H9 (cell line): ENCODE results near the gene TTC7B. TPM values are rescaled to one million over a fixed set of nuclear protein-coding genes. Genes with fewer than 3 reads are reported as not detected.

Source experiments
- DNase-seq: peaks from one replicate; pipeline ENCODE4 v3.0.0-alpha.2; 2017
- H2AFZ ChIP-seq: one replicate; pipeline ENCODE4 v1.6.1; 2013; ENCODE audit warnings: mild to moderate bottlenecking, low read length, control low read depth, moderate library complexity
- H2AK5ac ChIP-seq: 2 replicates; pipeline ENCODE4 v1.6.1; 2013; ENCODE audit warnings: low read length, control low read depth, mixed read lengths; ENCODE audit not compliant: insufficient read length
- H2BK120ac ChIP-seq: one replicate; pipeline ENCODE4 v1.6.1; 2013; ENCODE audit warnings: low read depth, mild to moderate bottlenecking, low read length, control low read depth, inconsistent platforms; ENCODE audit not compliant: poor library complexity, severe bottlenecking
- H2BK12ac ChIP-seq: 2 replicates; pipeline ENCODE4 v1.6.1; 2013; ENCODE audit warnings: low read length, control low read depth, mixed read lengths, low read depth; ENCODE audit not compliant: insufficient read length
- H2BK15ac ChIP-seq: 2 replicates; pipeline ENCODE4 v1.6.1; 2013; ENCODE audit warnings: low read depth, low read length, control low read depth
- H2BK20ac ChIP-seq: one replicate; pipeline ENCODE4 v1.6.1; 2013; ENCODE audit warnings: low read depth, mild to moderate bottlenecking, low read length, control low read depth, inconsistent platforms; ENCODE audit not compliant: poor library complexity, severe bottlenecking
- H2BK5ac ChIP-seq: 2 replicates; pipeline ENCODE4 v1.6.1; 2013; ENCODE audit warnings: low read length, control low read depth, mixed read lengths; ENCODE audit not compliant: insufficient read length
- H3K14ac ChIP-seq: 2 replicates; pipeline ENCODE4 v1.6.1; 2013; ENCODE audit warnings: low read length, control low read depth; ENCODE audit not compliant: insufficient read depth
- H3K18ac ChIP-seq: 2 replicates; pipeline ENCODE4 v1.6.1; 2013; ENCODE audit warnings: low read depth, mild to moderate bottlenecking, mixed read lengths, low read length, control low read depth; ENCODE audit not compliant: insufficient read length
- H3K23ac ChIP-seq: 2 replicates; pipeline ENCODE4 v1.6.1; 2013; ENCODE audit warnings: low read length, control low read depth, mixed read lengths, low read depth; ENCODE audit not compliant: insufficient read length
- H3K23me2 ChIP-seq: 2 replicates; pipeline ENCODE4 v1.6.1; 2013; ENCODE audit warnings: low read depth, mild to moderate bottlenecking, mixed read lengths, low read length, control low read depth; ENCODE audit not compliant: insufficient read length, poor library complexity, severe bottlenecking
- H3K27ac ChIP-seq: 2 replicates; pipeline ENCODE4 v1.5.1; 2013; ENCODE audit warnings: low read length, control low read depth, mixed read lengths, low read depth; ENCODE audit not compliant: insufficient read length
- H3K27me3 ChIP-seq: 2 replicates; pipeline ENCODE4 v1.6.1; 2013; ENCODE audit warnings: low read length, control low read depth, inconsistent platforms; ENCODE audit not compliant: insufficient read depth
- H3K4ac ChIP-seq: 2 replicates; pipeline ENCODE4 v1.6.1; 2013; ENCODE audit warnings: low read depth, mild to moderate bottlenecking, control low read depth, inconsistent platforms, low read length, moderate library complexity
- H3K4me1 ChIP-seq: 2 replicates; pipeline ENCODE4 v1.6.1; 2013; ENCODE audit warnings: low read length, control low read depth, inconsistent platforms; ENCODE audit not compliant: insufficient read depth
- H3K4me2 ChIP-seq: 2 replicates; pipeline ENCODE4 v1.6.1; 2013; ENCODE audit warnings: low read length, control low read depth, mixed read lengths; ENCODE audit not compliant: insufficient read length, insufficient read depth
- H3K56ac ChIP-seq: 2 replicates; pipeline ENCODE4 v1.6.1; 2013; ENCODE audit warnings: low read depth, mild to moderate bottlenecking, mixed read lengths, low read length, control low read depth; ENCODE audit not compliant: insufficient read length
- H3K79me1 ChIP-seq: 2 replicates; pipeline ENCODE4 v1.6.1; 2013; ENCODE audit warnings: low read depth, mild to moderate bottlenecking, moderate library complexity, low read length, control low read depth, inconsistent platforms; ENCODE audit not compliant: insufficient read depth, poor library complexity, severe bottlenecking
- H3K79me2 ChIP-seq: 2 replicates; pipeline ENCODE4 v1.6.1; 2013; ENCODE audit warnings: low read length, control low read depth, inconsistent platforms; ENCODE audit not compliant: insufficient read depth
- H3K9ac ChIP-seq: 2 replicates; pipeline ENCODE4 v1.6.1; 2013; ENCODE audit warnings: low read length, control low read depth, mixed read lengths; ENCODE audit not compliant: insufficient read length; ENCODE audit errors: extremely low read depth
- H3K9me3 ChIP-seq: one replicate; pipeline ENCODE4 v1.6.1; 2013; ENCODE audit warnings: low read depth, low read length, inconsistent platforms; ENCODE audit not compliant: control insufficient read depth
- H3T11ph ChIP-seq: one replicate; pipeline ENCODE4 v1.6.1; 2013; ENCODE audit warnings: mild to moderate bottlenecking, low read length, control low read depth, inconsistent platforms
- H4K20me1 ChIP-seq: one replicate; pipeline ENCODE4 v1.6.1; 2013; ENCODE audit not compliant: control insufficient read depth, insufficient read length, insufficient read depth
- H4K5ac ChIP-seq: 2 replicates; pipeline ENCODE4 v1.6.1; 2013; ENCODE audit warnings: low read depth, mild to moderate bottlenecking, mixed read lengths, low read length, control low read depth; ENCODE audit not compliant: insufficient read length
- H4K8ac ChIP-seq: replicated peaks from 2 replicates; pipeline ENCODE4 v1.6.1; 2013; ENCODE audit warnings: low read length, control low read depth, mixed read lengths, low read depth; ENCODE audit not compliant: insufficient read length
- H4K91ac ChIP-seq: 2 replicates; pipeline ENCODE4 v1.6.1; 2013; ENCODE audit warnings: low read depth, mild to moderate bottlenecking, moderate library complexity, mixed read lengths, low read length, control low read depth; ENCODE audit not compliant: insufficient read length
- H3K27ac Mint-ChIP-seq, 3 experiments: 2 replicates in 2 of 3; 3 replicates in 1 of 3; pipeline ENCODE4 v1.8.0; 2020 to 2021; ENCODE audit warnings: mixed read lengths in 3 of 3, mild to moderate bottlenecking in 1 of 3, moderate library complexity in 1 of 3
- H3K27me3 Mint-ChIP-seq: 2 replicates; pipeline ENCODE4 v1.8.0; 2021; ENCODE audit warnings: low read depth, mild to moderate bottlenecking, moderate library complexity, mixed read lengths
- H3K36me3 Mint-ChIP-seq, 3 experiments: 2 replicates in 2 of 3; 3 replicates in 1 of 3; pipeline ENCODE4 v1.8.0; 2020 to 2021; ENCODE audit warnings: low read depth in 3 of 3, mixed read lengths in 3 of 3; ENCODE audit not compliant: insufficient read depth in 1 of 3
- H3K4me1 Mint-ChIP-seq, 2 experiments: 2 replicates each; pipeline ENCODE4 v1.8.0; 2020; ENCODE audit warnings: mixed read lengths in 2 of 2
- H3K4me3 Mint-ChIP-seq, 2 experiments: 2 replicates in 1 of 2; 3 replicates in 1 of 2; pipeline ENCODE4 v1.8.0; 2020 to 2021; ENCODE audit warnings: mild to moderate bottlenecking in 2 of 2, mixed read lengths in 2 of 2, moderate library complexity in 1 of 2
- H3K9me3 Mint-ChIP-seq, 2 experiments: 2 replicates in 1 of 2; 3 replicates in 1 of 2; pipeline ENCODE4 v1.8.0; 2020; ENCODE audit warnings: mild to moderate bottlenecking in 2 of 2, mixed read lengths in 2 of 2, moderate library complexity in 1 of 2
- CTCF ChIP-seq: fragments of 200-600 bp; sonication (generic); conservative IDR thresholded peaks from 3 replicates; pipeline ENCODE4 v1.8.0; 2021; ENCODE audit warnings: antibody characterized with exemption, mild to moderate bottlenecking
- WGBS: extraction: QIAGEN DNeasy Blood & Tissue Kit; methylation state at CpG from one replicate; pipeline ENCODE4 v1.1.7; 2013; ENCODE audit warnings: missing lambda C conversion rate, low lambda C conversion rate, mixed read lengths; ENCODE audit not compliant: insufficient read length; ENCODE audit errors: extremely low coverage; 5-methylcytosine and 5-hydroxymethylcytosine counted together
- total RNA-seq: library from RNA; stranded (reverse); gene quantifications from 2 replicates; pipeline ENCODE4 v1.2.1, GENCODE V29; 2021

Gene TTC7B
- total RNA-seq, 1 experiment from 2014 or later, result 33.7 TPM

- no peak overlapping the region for H2AFZ ChIP-seq
- H2BK12ac ChIP-seq, result no peak overlapping the region
- H4K8ac ChIP-seq, result no peak overlapping the region
- H3K36me3 Mint-ChIP-seq, result no peaks in the 10 kb centered on the region; a peak in 1 of 7 replicates
- H2BK120ac ChIP-seq, result no peak overlapping the region
- no peaks in the 10 kb centered on the region for H4K20me1 ChIP-seq
- H3K79me2 ChIP-seq, result no peaks in the 10 kb centered on the region
- H3K9ac ChIP-seq, result no peak overlapping the region
- no peak overlapping the region for H2BK15ac ChIP-seq
- peaks cover 52% of the 10 kb centered on the region for H3K27me3 Mint-ChIP-seq
- WGBS, result no CpG with 5 or more reads among the region's 10 CpGs
- no peak overlapping the region for H3K27ac ChIP-seq
- H3K56ac ChIP-seq, result no peak overlapping the region
- peaks cover 2 to 7% of the 10 kb centered on the region in 2 experiments; a peak in 2 of 4 replicates for H3K4me1 Mint-ChIP-seq
- no peak overlapping the region for H3K23ac ChIP-seq
- H4K91ac ChIP-seq, result no peak overlapping the region
- no peak overlapping the region for H3K14ac ChIP-seq
- no peak overlapping the region for H2BK5ac ChIP-seq
- no peak overlapping the region for H4K5ac ChIP-seq
- H3K4me2 ChIP-seq, result no peak overlapping the region
- no peak for TF ChIP-seq CTCF
- H3K4ac ChIP-seq, result no peak overlapping the region
- DNase-seq, result no peak
- no peak overlapping the region for H2AK5ac ChIP-seq
- no peaks in the 10 kb centered on the region; the same call in 1 of the 2 replicates for H3K27me3 ChIP-seq
- no peaks in the 10 kb centered on the region for H3K79me1 ChIP-seq
- H3K18ac ChIP-seq, result no peak overlapping the region
- H3T11ph ChIP-seq, result no peak overlapping the region
- H3K23me2 ChIP-seq, result peaks cover 4% of the 10 kb centered on the region
- H3K27ac Mint-ChIP-seq, result peak overlapping the region in 1 of 3 experiments; percentile 8; a peak in 1 of 7 replicates
- H2BK20ac ChIP-seq, result no peak overlapping the region
- H3K9me3 ChIP-seq, result no peaks in the 10 kb centered on the region
- no peaks in the 10 kb centered on the region; the same call in 1 of the 2 replicates for H3K4me1 ChIP-seq
- H3K4me3 Mint-ChIP-seq, result no peak overlapping the region
- peaks cover 0 to 6% of the 10 kb centered on the region in 2 experiments; a peak in 3 of 5 replicates for H3K9me3 Mint-ChIP-seq
These were observed 15.6 kb upstream of the TTC7B start for GRCh38 chr14:90831821-90832220.
